ENCODE measurements around the gene PBX3.

DNA sequence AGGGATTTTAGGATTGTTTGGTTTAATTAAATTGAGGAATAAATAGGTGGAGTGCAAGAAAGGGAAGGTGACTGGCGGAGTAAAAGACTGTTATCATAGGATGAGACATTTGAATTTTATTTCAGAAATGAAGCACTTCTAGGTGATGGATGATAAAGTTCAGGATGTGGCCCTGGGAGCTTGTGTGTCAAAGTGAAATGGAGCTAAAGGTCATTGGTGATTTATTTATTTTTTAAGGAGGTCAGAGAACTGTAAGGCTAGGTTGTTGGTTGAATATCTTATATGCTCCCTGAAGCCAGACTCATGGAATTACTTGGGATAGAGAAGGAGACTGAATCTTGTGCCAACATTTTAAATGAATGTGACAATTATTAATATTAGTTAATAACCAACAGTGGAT is 40.5 kb downstream of the PBX3 start:
- TF ChIP-seq, protein P1, sequence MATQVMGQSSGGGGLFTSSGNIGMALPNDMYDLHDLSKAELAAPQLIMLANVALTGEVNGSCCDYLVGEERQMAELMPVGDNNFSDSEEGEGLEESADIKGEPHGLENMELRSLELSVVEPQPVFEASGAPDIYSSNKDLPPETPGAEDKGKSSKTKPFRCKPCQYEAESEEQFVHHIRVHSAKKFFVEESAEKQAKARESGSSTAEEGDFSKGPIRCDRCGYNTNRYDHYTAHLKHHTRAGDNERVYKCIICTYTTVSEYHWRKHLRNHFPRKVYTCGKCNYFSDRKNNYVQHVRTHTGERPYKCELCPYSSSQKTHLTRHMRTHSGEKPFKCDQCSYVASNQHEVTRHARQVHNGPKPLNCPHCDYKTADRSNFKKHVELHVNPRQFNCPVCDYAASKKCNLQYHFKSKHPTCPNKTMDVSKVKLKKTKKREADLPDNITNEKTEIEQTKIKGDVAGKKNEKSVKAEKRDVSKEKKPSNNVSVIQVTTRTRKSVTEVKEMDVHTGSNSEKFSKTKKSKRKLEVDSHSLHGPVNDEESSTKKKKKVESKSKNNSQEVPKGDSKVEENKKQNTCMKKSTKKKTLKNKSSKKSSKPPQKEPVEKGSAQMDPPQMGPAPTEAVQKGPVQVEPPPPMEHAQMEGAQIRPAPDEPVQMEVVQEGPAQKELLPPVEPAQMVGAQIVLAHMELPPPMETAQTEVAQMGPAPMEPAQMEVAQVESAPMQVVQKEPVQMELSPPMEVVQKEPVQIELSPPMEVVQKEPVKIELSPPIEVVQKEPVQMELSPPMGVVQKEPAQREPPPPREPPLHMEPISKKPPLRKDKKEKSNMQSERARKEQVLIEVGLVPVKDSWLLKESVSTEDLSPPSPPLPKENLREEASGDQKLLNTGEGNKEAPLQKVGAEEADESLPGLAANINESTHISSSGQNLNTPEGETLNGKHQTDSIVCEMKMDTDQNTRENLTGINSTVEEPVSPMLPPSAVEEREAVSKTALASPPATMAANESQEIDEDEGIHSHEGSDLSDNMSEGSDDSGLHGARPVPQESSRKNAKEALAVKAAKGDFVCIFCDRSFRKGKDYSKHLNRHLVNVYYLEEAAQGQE (IDR thresholded peaks at IDR 0.05), result no peak
- TF ChIP-seq, protein P2, sequence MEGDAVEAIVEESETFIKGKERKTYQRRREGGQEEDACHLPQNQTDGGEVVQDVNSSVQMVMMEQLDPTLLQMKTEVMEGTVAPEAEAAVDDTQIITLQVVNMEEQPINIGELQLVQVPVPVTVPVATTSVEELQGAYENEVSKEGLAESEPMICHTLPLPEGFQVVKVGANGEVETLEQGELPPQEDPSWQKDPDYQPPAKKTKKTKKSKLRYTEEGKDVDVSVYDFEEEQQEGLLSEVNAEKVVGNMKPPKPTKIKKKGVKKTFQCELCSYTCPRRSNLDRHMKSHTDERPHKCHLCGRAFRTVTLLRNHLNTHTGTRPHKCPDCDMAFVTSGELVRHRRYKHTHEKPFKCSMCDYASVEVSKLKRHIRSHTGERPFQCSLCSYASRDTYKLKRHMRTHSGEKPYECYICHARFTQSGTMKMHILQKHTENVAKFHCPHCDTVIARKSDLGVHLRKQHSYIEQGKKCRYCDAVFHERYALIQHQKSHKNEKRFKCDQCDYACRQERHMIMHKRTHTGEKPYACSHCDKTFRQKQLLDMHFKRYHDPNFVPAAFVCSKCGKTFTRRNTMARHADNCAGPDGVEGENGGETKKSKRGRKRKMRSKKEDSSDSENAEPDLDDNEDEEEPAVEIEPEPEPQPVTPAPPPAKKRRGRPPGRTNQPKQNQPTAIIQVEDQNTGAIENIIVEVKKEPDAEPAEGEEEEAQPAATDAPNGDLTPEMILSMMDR (IDR thresholded peaks at IDR 0.05; ENCODE audit: low read depth, low read length, missing input control), result no peak
- TF ChIP-seq, protein P3, sequence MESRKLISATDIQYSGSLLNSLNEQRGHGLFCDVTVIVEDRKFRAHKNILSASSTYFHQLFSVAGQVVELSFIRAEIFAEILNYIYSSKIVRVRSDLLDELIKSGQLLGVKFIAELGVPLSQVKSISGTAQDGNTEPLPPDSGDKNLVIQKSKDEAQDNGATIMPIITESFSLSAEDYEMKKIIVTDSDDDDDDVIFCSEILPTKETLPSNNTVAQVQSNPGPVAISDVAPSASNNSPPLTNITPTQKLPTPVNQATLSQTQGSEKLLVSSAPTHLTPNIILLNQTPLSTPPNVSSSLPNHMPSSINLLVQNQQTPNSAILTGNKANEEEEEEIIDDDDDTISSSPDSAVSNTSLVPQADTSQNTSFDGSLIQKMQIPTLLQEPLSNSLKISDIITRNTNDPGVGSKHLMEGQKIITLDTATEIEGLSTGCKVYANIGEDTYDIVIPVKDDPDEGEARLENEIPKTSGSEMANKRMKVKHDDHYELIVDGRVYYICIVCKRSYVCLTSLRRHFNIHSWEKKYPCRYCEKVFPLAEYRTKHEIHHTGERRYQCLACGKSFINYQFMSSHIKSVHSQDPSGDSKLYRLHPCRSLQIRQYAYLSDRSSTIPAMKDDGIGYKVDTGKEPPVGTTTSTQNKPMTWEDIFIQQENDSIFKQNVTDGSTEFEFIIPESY (IDR thresholded peaks at IDR 0.05), result no peak
- TF ChIP-seq YY1 (IDR thresholded peaks at IDR 0.05), result no peak
- TF ChIP-seq, protein P4, sequence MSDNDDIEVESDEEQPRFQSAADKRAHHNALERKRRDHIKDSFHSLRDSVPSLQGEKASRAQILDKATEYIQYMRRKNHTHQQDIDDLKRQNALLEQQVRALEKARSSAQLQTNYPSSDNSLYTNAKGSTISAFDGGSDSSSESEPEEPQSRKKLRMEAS (IDR thresholded peaks at IDR 0.05), result no peak
- TF ChIP-seq RAD21 (IDR thresholded peaks at IDR 0.05), result no peak
- TF ChIP-seq TAF1 (conservative IDR thresholded peaks at IDR 0.05), result no peak
- TF ChIP-seq, protein P5, sequence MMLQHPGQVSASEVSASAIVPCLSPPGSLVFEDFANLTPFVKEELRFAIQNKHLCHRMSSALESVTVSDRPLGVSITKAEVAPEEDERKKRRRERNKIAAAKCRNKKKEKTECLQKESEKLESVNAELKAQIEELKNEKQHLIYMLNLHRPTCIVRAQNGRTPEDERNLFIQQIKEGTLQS (IDR thresholded peaks at IDR 0.05), result no peak
- TF ChIP-seq JUND (IDR thresholded peaks at IDR 0.05), result no peak
- no peak for TF ChIP-seq SP1 (IDR thresholded peaks at IDR 0.05)
- TF ChIP-seq EGR1 (IDR thresholded peaks at IDR 0.05; ENCODE audit: low read depth in 2 of 2), result no peak
- no peak for TF ChIP-seq NR2F2 (IDR thresholded peaks at IDR 0.05)
